Tibial nerve (tissue), 4 donors: ENCODE data around the gene VIT.

Experiments used
- EP300 ChIP-seq, 2 donors: sonication (generic); formaldehyde crosslinking; IDR thresholded peaks; one replicate each; pipeline ENCODE4 v1.6.1; 2017; ENCODE audit warnings: antibody characterized with exemption in 2 of 2, mild to moderate bottlenecking in 1 of 2
- TF ChIP-seq, protein P1 (sequence below), 5 experiments: fragments of 200-600 bp in 3 of 5; fragments of 450-650 bp in 2 of 5; sonication (generic) in 3 of 5; IDR thresholded peaks; one replicate each; pipeline ENCODE4 v1.5.1; 2016 to 2019; ENCODE audit warnings: antibody characterized with exemption in 5 of 5, mild to moderate bottlenecking in 3 of 5, moderate library complexity in 2 of 5

GRCh38 chr2:36706021-36706876 is 9.7 kb downstream of the VIT start:
- TF ChIP-seq, protein P1, sequence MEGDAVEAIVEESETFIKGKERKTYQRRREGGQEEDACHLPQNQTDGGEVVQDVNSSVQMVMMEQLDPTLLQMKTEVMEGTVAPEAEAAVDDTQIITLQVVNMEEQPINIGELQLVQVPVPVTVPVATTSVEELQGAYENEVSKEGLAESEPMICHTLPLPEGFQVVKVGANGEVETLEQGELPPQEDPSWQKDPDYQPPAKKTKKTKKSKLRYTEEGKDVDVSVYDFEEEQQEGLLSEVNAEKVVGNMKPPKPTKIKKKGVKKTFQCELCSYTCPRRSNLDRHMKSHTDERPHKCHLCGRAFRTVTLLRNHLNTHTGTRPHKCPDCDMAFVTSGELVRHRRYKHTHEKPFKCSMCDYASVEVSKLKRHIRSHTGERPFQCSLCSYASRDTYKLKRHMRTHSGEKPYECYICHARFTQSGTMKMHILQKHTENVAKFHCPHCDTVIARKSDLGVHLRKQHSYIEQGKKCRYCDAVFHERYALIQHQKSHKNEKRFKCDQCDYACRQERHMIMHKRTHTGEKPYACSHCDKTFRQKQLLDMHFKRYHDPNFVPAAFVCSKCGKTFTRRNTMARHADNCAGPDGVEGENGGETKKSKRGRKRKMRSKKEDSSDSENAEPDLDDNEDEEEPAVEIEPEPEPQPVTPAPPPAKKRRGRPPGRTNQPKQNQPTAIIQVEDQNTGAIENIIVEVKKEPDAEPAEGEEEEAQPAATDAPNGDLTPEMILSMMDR (IDR thresholded peaks at IDR 0.05): no peak
- peak in 1 of 2 donors; percentile 65 for TF ChIP-seq EP300 (IDR thresholded peaks at IDR 0.05)
